Stimulated activated CD8-positive, alpha-beta memory T cell treated with anti-CD3 and anti-CD28 coated beads, Interleukin-12 subunit alpha, Interleukin-12 subunit beta, amount 100 ng/mL, for 1 hour (primary cell): Measurements from ENCODE around the gene SETDB1.
A peak's percentile ranks its signal among the peaks of the same experiment; 100 is the strongest.

ENCODE experiments used
- DNase-seq: peaks from one replicate; pipeline ENCODE4 v3.0.0-alpha.2; 2020; ENCODE audit warnings: low read depth

The SETDB1 gene

GRCh38 chr1:150976401-150976821 lies 50.2 kb downstream of the SETDB1 start:
- no peak for DNase-seq

DNA sequence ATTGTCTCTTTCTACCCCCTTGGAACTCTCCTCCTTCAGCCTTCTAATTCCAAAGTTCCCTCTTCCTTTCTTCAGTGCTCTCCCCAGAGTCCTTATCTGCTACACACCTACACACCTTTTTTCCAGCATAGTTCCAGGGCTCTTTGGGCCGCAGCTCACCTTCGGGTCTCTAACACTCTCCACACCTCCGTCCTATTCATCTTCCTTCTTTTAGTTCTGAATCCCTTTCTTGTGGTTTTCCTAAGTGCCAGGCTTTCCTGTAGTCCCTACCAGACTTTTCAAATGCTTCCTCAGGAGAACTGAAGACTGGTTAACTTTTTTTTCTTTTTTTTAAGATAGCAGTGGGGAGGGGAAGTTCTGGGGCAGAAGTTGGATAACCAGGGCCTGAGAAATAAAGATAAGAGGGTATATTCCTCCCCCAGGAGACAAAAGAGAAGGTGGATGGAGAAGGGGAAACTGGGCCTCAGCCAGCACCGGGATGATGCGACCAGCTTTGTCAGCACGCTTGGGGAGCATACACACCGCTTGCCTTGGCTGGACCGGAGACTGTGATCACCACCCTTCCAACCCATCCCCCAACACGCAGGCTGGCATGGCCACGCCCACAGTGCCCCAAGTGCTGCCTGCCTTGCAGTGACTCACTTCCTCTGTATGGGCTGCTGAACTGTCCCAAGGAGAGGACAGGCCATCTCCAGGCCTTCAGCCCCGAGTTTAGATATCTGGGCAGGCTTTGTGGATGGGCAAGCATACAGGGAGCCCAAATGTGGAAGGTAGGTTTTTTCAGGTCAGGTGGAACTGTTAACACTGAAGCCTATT lies 50.9 kb downstream of the SETDB1 start:
- peak; percentile 53 for DNase-seq

GRCh38 chr1:150979092-150980056 lies 53.2 kb downstream of the SETDB1 start:
- DNase-seq = peak; percentile 85

- DNase-seq = no peak
Measured at GRCh38 chr1:150981177-150981804, 55.1 kb downstream of the SETDB1 start.

- no peak for DNase-seq
Measured at GRCh38 chr1:150981805-150982712, 55.9 kb downstream of the SETDB1 start, which contains the start of gene ANXA9. Gene ANXA9, plus strand, starts transcription at chr1:150982292. Its CDS starts 814 bp downstream, at chr1:150983106.

DNA sequence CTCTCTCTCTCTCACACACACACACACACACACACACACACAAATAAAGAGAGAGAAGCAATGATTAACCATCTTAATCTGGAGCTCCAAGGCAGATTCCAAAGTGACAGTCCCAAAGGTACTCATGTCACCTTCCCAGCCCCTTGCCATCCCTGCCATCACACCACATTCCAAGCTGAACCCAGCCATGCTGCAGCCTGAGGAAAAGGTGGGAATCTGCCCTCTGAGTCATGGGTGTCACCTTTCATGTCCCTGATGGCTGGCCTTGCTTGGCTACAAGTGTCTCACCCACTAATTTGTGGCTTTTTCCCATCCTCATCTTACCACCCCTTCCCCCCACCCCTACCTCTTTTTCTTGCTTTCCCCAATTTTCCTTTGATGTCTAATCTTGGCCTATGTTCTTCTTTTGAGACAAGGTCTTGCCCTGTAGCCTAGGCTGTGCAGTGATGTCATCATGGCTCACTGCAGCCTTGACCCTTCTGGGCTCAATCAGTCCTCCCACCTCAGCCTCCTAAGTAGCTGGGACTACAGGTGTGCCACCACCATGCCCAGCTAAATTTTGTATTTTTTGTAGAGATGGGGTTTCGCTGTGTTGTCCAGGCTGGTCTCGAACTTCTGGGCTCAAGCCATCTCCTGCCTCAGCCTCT lies 59.1 kb downstream of the SETDB1 start:
- no peak for DNase-seq

DNA sequence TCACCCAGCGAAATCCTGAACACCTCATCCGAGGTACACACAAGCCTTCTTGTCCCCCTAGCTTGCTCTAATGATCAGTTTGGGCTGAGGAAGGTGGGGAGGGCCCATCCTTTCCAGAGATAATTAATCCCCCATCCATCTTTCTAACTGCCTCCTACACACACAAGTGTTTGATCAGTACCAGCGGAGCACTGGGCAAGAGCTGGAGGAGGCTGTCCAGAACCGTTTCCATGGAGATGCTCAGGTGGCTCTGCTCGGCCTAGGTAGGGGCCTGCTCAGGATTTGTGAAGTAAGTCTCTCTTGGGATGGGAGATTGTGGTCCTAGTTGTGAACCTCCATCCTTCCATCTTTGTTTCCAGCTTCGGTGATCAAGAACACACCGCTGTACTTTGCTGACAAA lies 61.8 kb downstream of the SETDB1 start:
- DNase-seq = no peak

DNA sequence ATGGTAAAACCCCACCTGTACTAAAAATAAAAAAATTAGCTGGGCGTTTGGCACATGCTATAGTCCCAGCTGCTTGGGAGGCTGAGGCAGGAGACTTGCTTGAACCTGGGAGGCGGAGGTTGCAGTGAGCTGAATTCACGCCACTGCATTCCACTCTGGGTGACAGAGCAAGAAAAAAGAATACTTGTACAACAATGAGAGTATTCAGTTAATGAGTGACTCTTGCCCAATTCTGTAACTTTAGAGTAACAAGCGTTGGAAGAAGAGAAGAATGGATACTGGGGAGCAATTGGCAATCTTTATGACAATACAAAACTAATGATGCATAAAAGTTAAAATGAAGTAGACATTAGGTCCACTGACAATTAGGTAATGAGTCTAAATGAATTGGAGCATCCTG lies 66.5 kb downstream of the SETDB1 start:
- DNase-seq = no peak

DNA sequence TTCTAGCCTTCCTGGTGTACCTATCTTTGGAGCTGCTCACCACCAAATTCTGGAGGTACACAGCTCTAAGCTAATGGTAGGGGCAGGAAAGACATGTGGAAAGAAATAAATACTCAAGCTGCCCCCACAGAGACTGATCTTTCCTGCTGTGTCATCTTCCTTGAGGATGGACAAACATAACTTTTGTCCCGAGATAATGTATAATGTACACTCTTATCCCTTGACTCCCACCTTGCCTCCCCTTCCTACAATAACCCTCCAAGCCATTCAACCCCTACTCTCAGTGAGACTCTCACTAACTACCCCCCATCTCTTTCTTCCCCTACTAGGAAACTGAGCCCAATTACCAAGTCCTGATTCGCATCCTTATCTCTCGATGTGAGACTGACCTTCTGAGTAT lies 68.1 kb downstream of the SETDB1 start:
- DNase-seq = no peak

- no peak for DNase-seq
Measured at GRCh38 chr1:150995460-150995859, 69.3 kb downstream of the SETDB1 start.

GRCh38 chr1:150995896-150996295 lies 69.7 kb downstream of the SETDB1 start:
- DNase-seq = no peak

GRCh38 chr1:150997126-150997872 lies 71.1 kb downstream of the SETDB1 start:
- DNase-seq = no peak

DNA sequence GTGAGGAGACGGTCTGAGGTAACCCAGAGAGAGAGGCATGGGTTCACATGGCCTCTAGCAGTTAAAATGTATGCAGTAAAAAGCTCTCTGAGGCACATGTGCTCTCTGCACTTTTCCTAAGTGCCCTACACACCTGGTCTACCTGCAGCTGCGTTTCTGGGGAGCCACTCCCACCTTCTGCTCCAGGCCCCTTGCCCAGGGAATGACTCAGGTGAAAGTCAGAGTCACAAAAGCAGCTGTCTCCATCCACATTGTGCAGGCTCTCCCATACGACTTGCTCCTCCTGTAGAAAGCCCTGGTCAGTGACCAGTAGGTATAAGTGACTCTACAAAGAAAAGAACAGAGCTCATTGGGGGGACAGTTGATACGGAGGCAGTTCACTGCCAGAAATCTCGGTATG lies 71.8 kb downstream of the SETDB1 start:
- DNase-seq = no peak

GRCh38 chr1:150999051-150999674 lies 73.0 kb downstream of the SETDB1 start:
- no peak for DNase-seq

DNA sequence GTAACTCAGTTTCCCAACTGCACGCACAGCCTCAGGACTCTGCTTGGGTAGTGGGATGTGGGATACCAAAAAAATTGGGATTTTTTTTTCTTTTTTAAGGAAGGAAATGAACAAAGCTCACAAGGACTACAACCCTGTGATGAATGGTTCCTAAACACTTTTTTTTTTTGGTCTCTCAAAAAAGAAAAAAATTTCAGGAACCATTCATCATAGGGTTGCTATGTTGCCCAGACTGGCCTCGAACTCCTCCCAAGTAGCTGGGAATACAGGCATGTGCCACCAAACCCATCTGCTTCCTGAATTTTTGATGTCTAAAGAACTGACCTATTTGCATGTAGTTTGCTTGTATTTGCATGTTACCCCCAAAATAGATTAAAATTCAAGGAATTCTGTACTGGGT lies 73.8 kb downstream of the SETDB1 start:
- DNase-seq = no peak

DNA sequence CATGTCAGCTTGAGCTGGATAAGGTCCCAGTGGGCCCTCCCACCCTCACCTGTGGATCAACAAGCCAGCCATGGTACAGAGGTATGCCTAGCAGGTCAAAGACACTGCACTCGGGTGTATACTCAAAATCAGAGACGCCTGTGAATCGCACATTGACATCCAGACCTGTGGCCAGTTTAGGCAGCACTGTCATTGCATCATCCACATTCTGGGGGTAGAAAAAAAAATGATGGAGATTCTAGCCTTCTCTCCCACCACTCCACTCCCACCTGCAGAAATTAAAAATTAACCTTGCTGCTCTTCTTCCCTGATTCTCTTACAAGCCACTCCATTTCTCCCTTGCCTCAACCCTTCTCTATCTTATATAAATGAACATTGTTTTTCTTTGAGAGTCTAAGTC lies 74.2 kb downstream of the SETDB1 start:
- DNase-seq = no peak

- no peak for DNase-seq
Measured at GRCh38 chr1:151001602-151002001, 75.4 kb downstream of the SETDB1 start.

DNA sequence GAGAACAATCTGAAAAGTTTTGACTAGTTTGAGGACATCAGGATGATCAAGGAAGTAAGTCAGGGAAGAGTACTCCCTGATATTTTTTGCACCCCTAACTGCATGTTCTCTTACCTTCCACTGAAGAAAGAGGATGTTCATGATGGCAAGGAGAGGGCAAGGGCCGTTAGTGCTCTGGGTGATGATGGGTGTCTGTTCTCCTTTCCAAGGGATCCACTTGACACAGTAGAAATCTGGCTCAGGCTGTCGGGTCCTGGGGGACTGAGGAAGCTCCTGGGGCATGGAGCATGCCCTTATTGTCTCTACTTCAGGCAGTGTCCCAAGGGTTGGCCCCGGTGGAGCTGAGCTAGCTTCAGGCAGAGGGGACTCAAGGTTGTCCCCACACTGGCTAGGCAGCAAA lies 75.9 kb downstream of the SETDB1 start:
- DNase-seq = no peak

- DNase-seq = no peak
Measured at GRCh38 chr1:151002611-151003010, 76.4 kb downstream of the SETDB1 start.

- DNase-seq = no peak
Measured at GRCh38 chr1:151003180-151003579, 77.0 kb downstream of the SETDB1 start.
